CD4-positive, alpha-beta T cell (primary cell): Measurements from ENCODE around the gene CD2AP. TPM values are rescaled to one million over a fixed set of nuclear protein-coding genes. Genes with fewer than 3 reads are reported as not detected.

Source experiments
- ATAC-seq: fragments of 200-7000 bp; cut with Tn5 transposase; one replicate; pipeline ENCODE4 v1.10.0; 2022; ENCODE audit warnings: mild to moderate bottlenecking; ENCODE audit not compliant: poor library complexity
- CTCF ChIA-PET: fragments of 350-600 bp; sonication (Branson Sonifier 250); formaldehyde crosslinking; loops from one replicate; lab custom pipeline; 2021; ENCODE audit warnings: antibody characterized with exemption, inconsistent platforms; lab: Charles Lee
- POLR2A ChIA-PET: fragments of 350-600 bp; sonication (Branson Sonifier 250); formaldehyde crosslinking; loops from one replicate; lab custom pipeline; 2021; ENCODE audit warnings: antibody characterized with exemption, inconsistent platforms; lab: Charles Lee
- DNase-seq, 14 experiments: peaks; one replicate each; pipeline ENCODE4 v3.0.0-alpha.2; 2013 to 2020; ENCODE audit warnings: mixed read lengths in 2 of 14
- H3K27ac ChIP-seq, 2 donors: one replicate each; pipeline versions ENCODE4 v1.5.1 to v1.7.0; 2013; ENCODE audit warnings: low read length in 2 of 2, low read depth in 1 of 2, mild to moderate bottlenecking in 1 of 2
- H3K27me3 ChIP-seq, 2 experiments: 1 replicate in 1 of 2; 2 replicates in 1 of 2; pipeline versions ENCODE4 v1.6.1 to v1.7.0; 2013; ENCODE audit warnings: low read length in 2 of 2, control low read depth in 1 of 2, mild to moderate bottlenecking in 1 of 2, moderate library complexity in 1 of 2; ENCODE audit not compliant: insufficient read depth in 2 of 2, control insufficient read depth in 1 of 2
- H3K36me3 ChIP-seq: one replicate; pipeline ENCODE4 v1.6.1; 2013; ENCODE audit warnings: low read length, control low read depth; ENCODE audit not compliant: insufficient read depth
- H3K4me1 ChIP-seq: one replicate; pipeline ENCODE4 v1.6.1; 2013; ENCODE audit warnings: low read length, control low read depth; ENCODE audit not compliant: insufficient read depth
- H3K4me3 ChIP-seq: one replicate; pipeline ENCODE4 v1.5.1; 2013; ENCODE audit warnings: mild to moderate bottlenecking, low read length, moderate library complexity
- H3K9me3 ChIP-seq, 2 experiments: 1 replicate in 1 of 2; 2 replicates in 1 of 2; pipeline versions ENCODE4 v1.6.1 to v1.7.0; 2013; ENCODE audit warnings: low read length in 2 of 2, mild to moderate bottlenecking in 2 of 2, control low read depth in 1 of 2, moderate library complexity in 1 of 2; ENCODE audit not compliant: control insufficient read depth in 1 of 2, insufficient read depth in 1 of 2
- H3K27ac Mint-ChIP-seq: one replicate; pipeline ENCODE4 v1.8.0; 2020; ENCODE audit warnings: mixed read lengths
- H3K27me3 Mint-ChIP-seq: one replicate; pipeline ENCODE4 v1.8.0; 2021; ENCODE audit warnings: mixed read lengths
- H3K36me3 Mint-ChIP-seq: one replicate; pipeline ENCODE4 v1.8.0; 2021; ENCODE audit warnings: low read depth, mixed read lengths
- H3K4me1 Mint-ChIP-seq: one replicate; pipeline ENCODE4 v1.8.0; 2021; ENCODE audit warnings: low read depth, mixed read lengths
- H3K4me3 Mint-ChIP-seq: one replicate; pipeline ENCODE4 v1.8.0; 2020; ENCODE audit warnings: mild to moderate bottlenecking, mixed read lengths
- H3K9me3 Mint-ChIP-seq: one replicate; pipeline ENCODE4 v1.8.0; 2020; ENCODE audit warnings: mixed read lengths
- intact Hi-C, 2 experiments: fragments of 100-400 bp; cut with DNase I in 1 of 2; cut with micrococcal nuclease in 1 of 2; formaldehyde crosslinking; loops; one replicate each; pipeline versions ENCODE4 v1.15.1 to v1.9.0; 2023 to 2025; cut with DNase I, micrococcal nuclease
- total RNA-seq, 174 experiments: library from RNA in 2 of 174; stranded (reverse) in 2 of 174; gene quantifications; one replicate each; pipeline ENCODE4 v1.2.3 and lab custom pipeline; 2021 to 2026
- TF ChIP-seq, protein P1 (sequence below): fragments of 200-600 bp; IDR thresholded peaks from one replicate; pipeline ENCODE4 v1.8.0; 2022; ENCODE audit warnings: antibody characterized with exemption, mild to moderate bottlenecking

The CD2AP gene
- total RNA-seq, 2 experiments from 2014 or later, result 29.4 to 31.3 TPM

- Mint-ChIP-seq H3K27me3 (no peaks in the 10 kb centered on the region), H3K9me3 (peaks cover 5% of the 10 kb centered on the region), H3K27ac (no peak overlapping the region), H3K4me1 (no peaks in the 10 kb centered on the region), H3K36me3 (no peaks in the 10 kb centered on the region), H3K4me3 (no peak overlapping the region)
- Histone ChIP-seq H3K36me3 (no peaks in the 10 kb centered on the region), H3K4me3 (no peak overlapping the region), H3K27me3 (no peaks in the 10 kb centered on the region), H3K9me3 (peaks cover 0 to 4% of the 10 kb centered on the region in 2 experiments), H3K4me1 (no peaks in the 10 kb centered on the region), H3K27ac (no peak overlapping the region)
- intact Hi-C loops, result no loop called here
- POLR2A ChIA-PET, result interaction anchor here (0.6 kb wide), 1 partner anchor 44 kb away, joined by 3 read pairs; no protein-coding TSS in a partner anchor
- ATAC-seq, result no peak
- CTCF ChIA-PET, result no interaction called here
- TF ChIP-seq, protein P1, sequence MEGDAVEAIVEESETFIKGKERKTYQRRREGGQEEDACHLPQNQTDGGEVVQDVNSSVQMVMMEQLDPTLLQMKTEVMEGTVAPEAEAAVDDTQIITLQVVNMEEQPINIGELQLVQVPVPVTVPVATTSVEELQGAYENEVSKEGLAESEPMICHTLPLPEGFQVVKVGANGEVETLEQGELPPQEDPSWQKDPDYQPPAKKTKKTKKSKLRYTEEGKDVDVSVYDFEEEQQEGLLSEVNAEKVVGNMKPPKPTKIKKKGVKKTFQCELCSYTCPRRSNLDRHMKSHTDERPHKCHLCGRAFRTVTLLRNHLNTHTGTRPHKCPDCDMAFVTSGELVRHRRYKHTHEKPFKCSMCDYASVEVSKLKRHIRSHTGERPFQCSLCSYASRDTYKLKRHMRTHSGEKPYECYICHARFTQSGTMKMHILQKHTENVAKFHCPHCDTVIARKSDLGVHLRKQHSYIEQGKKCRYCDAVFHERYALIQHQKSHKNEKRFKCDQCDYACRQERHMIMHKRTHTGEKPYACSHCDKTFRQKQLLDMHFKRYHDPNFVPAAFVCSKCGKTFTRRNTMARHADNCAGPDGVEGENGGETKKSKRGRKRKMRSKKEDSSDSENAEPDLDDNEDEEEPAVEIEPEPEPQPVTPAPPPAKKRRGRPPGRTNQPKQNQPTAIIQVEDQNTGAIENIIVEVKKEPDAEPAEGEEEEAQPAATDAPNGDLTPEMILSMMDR, result no peak
- DNase-seq, result no peak
Observed at GRCh38 chr6:47434372-47435253, 43.0 kb upstream of the CD2AP start.

DNA sequence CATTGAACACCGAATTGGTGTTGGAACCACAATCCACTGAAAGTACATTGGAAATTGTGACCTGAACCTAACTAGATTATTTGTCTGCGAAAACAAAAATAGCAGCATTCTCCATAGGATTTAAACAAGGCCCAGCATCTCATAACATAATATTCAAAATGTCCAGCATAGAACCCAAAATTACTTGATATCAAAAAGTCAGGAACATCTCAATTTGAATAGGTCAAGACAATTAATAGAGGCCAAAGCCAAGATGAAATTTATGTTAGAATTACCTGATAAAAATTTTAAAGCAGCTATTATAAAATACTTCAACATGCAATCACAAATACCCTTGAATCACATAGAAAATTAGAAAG is 42.4 kb upstream of the CD2AP start:
- intact Hi-C loops, result no loop called here
- Mint-ChIP-seq H3K4me3 (no peak overlapping the region), H3K4me1 (no peaks in the 10 kb centered on the region), H3K36me3 (no peaks in the 10 kb centered on the region), H3K27ac (no peak overlapping the region), H3K9me3 (peaks cover 5% of the 10 kb centered on the region), H3K27me3 (no peaks in the 10 kb centered on the region)
- no peak for DNase-seq
- H3K4me3 ChIP-seq, result no peak overlapping the region
- no peaks in the 10 kb centered on the region for H3K27me3 ChIP-seq
- H3K27ac ChIP-seq, result no peak overlapping the region
- POLR2A ChIA-PET, result no interaction called here
- CTCF ChIA-PET, result no interaction called here
- no peaks in the 10 kb centered on the region for H3K9me3 ChIP-seq
- TF ChIP-seq, protein P1, result no peak
- no peak for ATAC-seq
- no peaks in the 10 kb centered on the region for H3K36me3 ChIP-seq
- no peaks in the 10 kb centered on the region for H3K4me1 ChIP-seq

DNA sequence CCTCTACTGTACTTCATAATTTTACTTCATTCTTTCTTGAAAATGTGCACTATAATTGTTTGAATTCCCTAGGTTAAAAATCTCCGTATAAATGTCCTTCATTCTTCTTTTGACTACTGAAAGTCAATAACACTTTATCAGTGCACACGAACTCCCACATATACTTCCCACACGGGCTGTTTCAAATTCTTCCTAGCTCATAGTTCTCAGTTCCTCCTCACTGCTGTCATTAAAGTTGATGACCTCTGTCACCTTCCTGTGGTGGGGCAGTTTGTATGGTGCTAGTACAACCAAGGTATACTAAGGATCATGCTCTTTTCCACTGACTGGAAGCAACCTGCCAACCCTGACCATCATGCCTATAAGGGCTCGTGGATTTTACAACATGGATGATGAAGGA is 40.0 kb upstream of the CD2AP start:
- CTCF ChIA-PET, result interaction anchor here (0.8 kb wide), 1 partner anchor 193 kb away, joined by 3 read pairs; no protein-coding TSS in a partner anchor
- Histone ChIP-seq H3K27ac (no peak overlapping the region), H3K9me3 (no peaks in the 10 kb centered on the region), H3K4me1 (no peaks in the 10 kb centered on the region), H3K4me3 (no peak overlapping the region), H3K27me3 (no peaks in the 10 kb centered on the region), H3K36me3 (no peaks in the 10 kb centered on the region)
- ATAC-seq (no peak), DNase-seq (no peak)
- no peaks in the 10 kb centered on the region for H3K27me3 Mint-ChIP-seq
- intact Hi-C loops, result no loop called here
- no peaks in the 10 kb centered on the region for H3K4me1 Mint-ChIP-seq
- no peak overlapping the region for H3K4me3 Mint-ChIP-seq
- no peaks in the 10 kb centered on the region for H3K36me3 Mint-ChIP-seq
- TF ChIP-seq, protein P1, result no peak
- POLR2A ChIA-PET, result no interaction called here
- H3K27ac Mint-ChIP-seq, result no peak overlapping the region
- no peaks in the 10 kb centered on the region for H3K9me3 Mint-ChIP-seq
